Cardiac septum (tissue), 1 donor: ENCODE results near the gene CD58. TPM values are rescaled to one million over a fixed set of nuclear protein-coding genes. Genes with fewer than 3 reads are reported as not detected.

Source experiments
- DNase-seq: peaks from one replicate; pipeline ENCODE4 v3.0.0-alpha.2; 2020; ENCODE audit warnings: low spot score
- intact Hi-C: fragments of 100-400 bp; cut with DNase I; formaldehyde crosslinking; loops from one replicate; pipeline ENCODE4 v1.14.0; 2022
- total RNA-seq: library from RNA; stranded (reverse); fragmentation: NEBNext Ultra II Directional; extraction: Animal tissue kit (Norgen Biotek cat#: 25700); gene quantifications from one replicate; pipeline ENCODE4 v1.2.1, GENCODE V29; 2021
- donor health status: DM: no; HTN: no; CAD: no.

CD58 gene
- total RNA-seq, 1 donor from 2014 or later = 25.3 TPM

- no peak for DNase-seq
- intact Hi-C loops = no loop called here
Observed at GRCh38 chr1:116528329-116529083, 42.3 kb downstream of the CD58 start.

GRCh38 chr1:116525440-116525839 lies 45.4 kb downstream of the CD58 start:
- no peak for DNase-seq
- intact Hi-C loops = no loop called here

GRCh38 chr1:116521186-116521585 lies 49.6 kb downstream of the CD58 start:
- DNase-seq = no peak
- intact Hi-C loops = no loop called here

- intact Hi-C loops = no loop called here
- DNase-seq = no peak
Observed at GRCh38 chr1:116518400-116518799, 52.4 kb downstream of the CD58 start.

GRCh38 chr1:116516631-116517030 lies 54.2 kb downstream of the CD58 start:
- intact Hi-C loops = no loop called here
- no peak for DNase-seq

GRCh38 chr1:116515702-116516101 lies 55.1 kb downstream of the CD58 start:
- intact Hi-C loops = no loop called here
- DNase-seq = no peak

- intact Hi-C loops = no loop called here
- peak; percentile 83 for DNase-seq
Observed at GRCh38 chr1:116514708-116515525, 55.9 kb downstream of the CD58 start.

GRCh38 chr1:116513956-116514355 lies 56.9 kb downstream of the CD58 start:
- intact Hi-C loops = no loop called here
- no peak for DNase-seq

- intact Hi-C loops = no loop called here
- no peak for DNase-seq
Observed at GRCh38 chr1:116511459-116512019, 59.3 kb downstream of the CD58 start.

- DNase-seq = no peak
- intact Hi-C loops = no loop called here
Observed at GRCh38 chr1:116510361-116510760, 60.5 kb downstream of the CD58 start.

GRCh38 chr1:116508984-116509980 lies 61.5 kb downstream of the CD58 start:
- DNase-seq = no peak
- intact Hi-C loops = no loop called here

- intact Hi-C loops = no loop called here
- no peak for DNase-seq
Observed at GRCh38 chr1:116508085-116508983, 62.5 kb downstream of the CD58 start.

GRCh38 chr1:116507631-116508030 lies 63.2 kb downstream of the CD58 start:
- no peak for DNase-seq
- intact Hi-C loops = no loop called here

GRCh38 chr1:116506132-116507004 lies 64.5 kb downstream of the CD58 start:
- intact Hi-C loops = no loop called here
- no peak for DNase-seq

GRCh38 chr1:116504308-116505156 lies 66.3 kb downstream of the CD58 start:
- intact Hi-C loops = no loop called here
- DNase-seq = peak; percentile 93

- intact Hi-C loops = no loop called here
- no peak for DNase-seq
Observed at GRCh38 chr1:116503546-116504307, 67.1 kb downstream of the CD58 start.
